Measurements from ENCODE around the gene ADGRL2.

DNA sequence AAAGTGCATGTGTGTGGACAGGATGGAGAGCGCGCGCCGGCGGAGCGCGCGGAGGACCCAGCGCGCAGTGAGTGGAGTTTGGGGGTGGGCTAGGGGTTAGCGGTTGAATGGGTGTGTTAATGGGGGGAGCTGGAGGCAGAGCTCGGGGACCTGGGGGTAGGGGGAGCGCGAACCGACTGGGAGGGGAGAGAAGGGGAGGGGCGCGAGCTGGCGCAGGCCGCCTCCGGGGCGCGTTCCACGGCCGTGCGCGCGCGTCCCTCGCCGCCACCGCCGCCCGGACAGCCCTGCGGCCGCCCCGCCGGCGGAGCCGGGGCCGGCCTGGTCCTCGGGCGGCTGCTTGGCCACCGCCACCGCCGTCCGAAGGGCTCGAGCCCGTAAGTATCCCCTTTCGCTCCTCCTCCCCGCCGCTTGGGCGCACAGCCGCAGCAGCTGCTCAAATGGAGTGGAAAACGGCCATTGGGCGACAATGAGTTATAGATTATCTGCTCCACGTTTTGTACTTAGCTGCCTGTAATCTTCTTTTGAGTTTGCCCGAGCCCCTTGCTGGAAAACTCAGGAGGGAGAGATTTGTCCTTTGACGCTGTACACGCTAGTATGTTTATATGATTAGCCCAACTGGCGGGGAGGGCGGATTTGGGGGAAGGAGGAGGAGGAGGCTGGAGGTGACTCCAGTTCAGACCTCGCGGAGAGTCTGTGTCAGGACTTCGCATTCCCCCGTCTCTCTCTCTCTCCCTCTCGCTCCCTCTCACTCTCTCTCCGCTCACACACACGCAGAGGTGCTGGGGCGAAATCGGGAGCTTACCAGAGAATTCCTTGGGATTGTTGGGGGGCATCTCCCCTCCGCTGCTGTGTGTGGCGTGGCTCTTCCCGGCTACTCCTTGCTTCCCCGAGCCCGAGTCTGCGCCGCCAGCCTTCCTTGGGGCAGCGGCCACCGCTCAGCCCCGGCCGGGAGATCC is at the start of gene ADGRL2:
- TF ChIP-seq, protein P1, sequence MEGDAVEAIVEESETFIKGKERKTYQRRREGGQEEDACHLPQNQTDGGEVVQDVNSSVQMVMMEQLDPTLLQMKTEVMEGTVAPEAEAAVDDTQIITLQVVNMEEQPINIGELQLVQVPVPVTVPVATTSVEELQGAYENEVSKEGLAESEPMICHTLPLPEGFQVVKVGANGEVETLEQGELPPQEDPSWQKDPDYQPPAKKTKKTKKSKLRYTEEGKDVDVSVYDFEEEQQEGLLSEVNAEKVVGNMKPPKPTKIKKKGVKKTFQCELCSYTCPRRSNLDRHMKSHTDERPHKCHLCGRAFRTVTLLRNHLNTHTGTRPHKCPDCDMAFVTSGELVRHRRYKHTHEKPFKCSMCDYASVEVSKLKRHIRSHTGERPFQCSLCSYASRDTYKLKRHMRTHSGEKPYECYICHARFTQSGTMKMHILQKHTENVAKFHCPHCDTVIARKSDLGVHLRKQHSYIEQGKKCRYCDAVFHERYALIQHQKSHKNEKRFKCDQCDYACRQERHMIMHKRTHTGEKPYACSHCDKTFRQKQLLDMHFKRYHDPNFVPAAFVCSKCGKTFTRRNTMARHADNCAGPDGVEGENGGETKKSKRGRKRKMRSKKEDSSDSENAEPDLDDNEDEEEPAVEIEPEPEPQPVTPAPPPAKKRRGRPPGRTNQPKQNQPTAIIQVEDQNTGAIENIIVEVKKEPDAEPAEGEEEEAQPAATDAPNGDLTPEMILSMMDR (IDR thresholded peaks at IDR 0.05 in 8 of 11, conservative IDR thresholded peaks at IDR 0.05 in 3 of 11): no peak
- peak in 1 of 3 donors; percentile 12 for TF ChIP-seq POLR2A (IDR thresholded peaks at IDR 0.05)
